NCI-H345 treated with DMSO at 0.1 percent for 48 hours (cell line): Measurements from ENCODE around the gene RASSF5.
"Not testable (repeated sequence)": the region's sequence is repeated elsewhere in the genome, so short reads cannot be mapped to it uniquely, and the experiment has no call there.

Source experiments
- DNase-seq: peaks from one replicate; lab custom pipeline; 2025; ENCODE audit not compliant: unreplicated experiment; lab: John Stamatoyannopoulos, UW

The RASSF5 gene

GRCh38 chr1:206476591-206476990 lies 30.7 kb upstream of the RASSF5 start:
- DNase-seq: no peak

GRCh38 chr1:206477110-206477509 lies 30.2 kb upstream of the RASSF5 start:
- DNase-seq: no peak

GRCh38 chr1:206477581-206478380 lies 29.6 kb upstream of the RASSF5 start:
- no peak for DNase-seq

- no peak for DNase-seq
Measured at GRCh38 chr1:206478746-206479145, 28.6 kb upstream of the RASSF5 start.

- peak; percentile 40 for DNase-seq
Measured at GRCh38 chr1:206479183-206480125, 27.9 kb upstream of the RASSF5 start.

- no peak for DNase-seq
Measured at GRCh38 chr1:206480211-206480610, 27.1 kb upstream of the RASSF5 start.

- no peak for DNase-seq
Measured at GRCh38 chr1:206482611-206483010, 24.7 kb upstream of the RASSF5 start.

GRCh38 chr1:206483864-206484263 lies 23.5 kb upstream of the RASSF5 start:
- not testable (repeated sequence) for DNase-seq

- no peak for DNase-seq
Measured at GRCh38 chr1:206484901-206485300, 22.4 kb upstream of the RASSF5 start.

- DNase-seq: no peak
Measured at GRCh38 chr1:206486995-206487788, 20.1 kb upstream of the RASSF5 start.

- no peak for DNase-seq
Measured at GRCh38 chr1:206487970-206488369, 19.4 kb upstream of the RASSF5 start.

- no peak for DNase-seq
Measured at GRCh38 chr1:206488466-206488865, 18.9 kb upstream of the RASSF5 start.

- DNase-seq: peak; percentile 53
Measured at GRCh38 chr1:206489980-206490770, 17.2 kb upstream of the RASSF5 start.

GRCh38 chr1:206490771-206491405 lies 16.4 kb upstream of the RASSF5 start:
- no peak for DNase-seq

- no peak for DNase-seq
Measured at GRCh38 chr1:206491616-206492015, 15.7 kb upstream of the RASSF5 start.

GRCh38 chr1:206492589-206492988 lies 14.7 kb upstream of the RASSF5 start:
- DNase-seq: no peak

- no peak for DNase-seq
Measured at GRCh38 chr1:206493279-206493678, 14.1 kb upstream of the RASSF5 start.

- no peak for DNase-seq
Measured at GRCh38 chr1:206495011-206495461, 12.3 kb upstream of the RASSF5 start.

GRCh38 chr1:206495493-206496046 lies 11.8 kb upstream of the RASSF5 start:
- DNase-seq: no peak
